ENCODE results near the gene PADI3. TPM values are rescaled to one million over a fixed set of nuclear protein-coding genes. Genes with fewer than 3 reads are reported as not detected.

The PADI3 gene
- total and polyA plus RNA-seq, 12 donors, result not detected

- no peaks in the 10 kb centered on the region for H3K36me3 ChIP-seq (replicated peaks in 1 of 2)
- 45 to 68% (median 52%) methylated on average over 2 to 4 of the region's 4 CpGs for WGBS, 4 donors
- no peaks in the 10 kb centered on the region for H3K9me3 ChIP-seq (replicated peaks in 1 of 3)
- TF ChIP-seq POLR2A (IDR thresholded peaks at IDR 0.05) (no peak), CTCF (IDR thresholded peaks at IDR 0.05) (no peak)
- intact Hi-C loops (cut with DNase I), result no loop called here
- no peaks in the 10 kb centered on the region for H3K4me1 ChIP-seq (replicated peaks in 1 of 2)
- no peak overlapping the region for H3K27ac ChIP-seq
- no peak overlapping the region for H3K4me3 ChIP-seq
- DNase-seq, result peak; percentile 34 to 71 (median 61)
- H3K27me3 ChIP-seq, result peaks cover 6% of the 10 kb centered on the region
Observed at GRCh38 chr1:17207046-17207445, 41.9 kb upstream of the PADI3 start.

GRCh38 chr1:17207540-17207939 is 41.4 kb upstream of the PADI3 start:
- Histone ChIP-seq H3K27ac (no peak overlapping the region), H3K27me3 (peaks cover 7% of the 10 kb centered on the region), H3K4me3 (no peak overlapping the region), H3K4me1 (replicated peaks in 1 of 2) (no peaks in the 10 kb centered on the region), H3K36me3 (replicated peaks in 1 of 2) (no peaks in the 10 kb centered on the region), H3K9me3 (replicated peaks in 1 of 3) (no peaks in the 10 kb centered on the region)
- no peak for TF ChIP-seq CTCF (IDR thresholded peaks at IDR 0.05)
- TF ChIP-seq POLR2A (IDR thresholded peaks at IDR 0.05), result no peak
- intact Hi-C loops (cut with DNase I), result no loop called here
- peak in 1 of 7 donors; percentile 11 for DNase-seq
- WGBS, 4 donors, result 70 to 84% (median 74%) methylated on average over 2 to 5 of the region's 5 CpGs

- intact Hi-C loops (cut with DNase I), result no loop called here
- Histone ChIP-seq H3K4me3 (no peak overlapping the region), H3K27ac (no peak overlapping the region), H3K4me1 (replicated peaks in 1 of 2) (no peaks in the 10 kb centered on the region), H3K36me3 (replicated peaks in 1 of 2) (no peaks in the 10 kb centered on the region), H3K27me3 (peaks cover 7% of the 10 kb centered on the region), H3K9me3 (replicated peaks in 1 of 3) (no peaks in the 10 kb centered on the region)
- no peak for DNase-seq
- TF ChIP-seq POLR2A (IDR thresholded peaks at IDR 0.05) (no peak), CTCF (IDR thresholded peaks at IDR 0.05) (no peak)
- WGBS, 4 donors, result 25 to 75% (median 53%) methylated on average over 1 to 2 of the region's 2 CpGs; no CpG with 5 or more reads in 1 of the 4 donors
Observed at GRCh38 chr1:17207966-17208418, 40.9 kb upstream of the PADI3 start.

GRCh38 chr1:17208546-17208945 is 40.4 kb upstream of the PADI3 start:
- H3K36me3 ChIP-seq (replicated peaks in 1 of 2), result no peaks in the 10 kb centered on the region
- no peaks in the 10 kb centered on the region for H3K9me3 ChIP-seq (replicated peaks in 1 of 3)
- WGBS, 4 donors, result 87 to 100% (median 88%) methylated on average over 2 to 3 of the region's 3 CpGs
- no peaks in the 10 kb centered on the region for H3K4me1 ChIP-seq (replicated peaks in 1 of 2)
- no peak for TF ChIP-seq POLR2A (IDR thresholded peaks at IDR 0.05)
- no peak for TF ChIP-seq CTCF (IDR thresholded peaks at IDR 0.05)
- no peak overlapping the region for H3K4me3 ChIP-seq
- no peak overlapping the region for H3K27ac ChIP-seq
- intact Hi-C loops (cut with DNase I), result no loop called here
- DNase-seq, result no peak
- H3K27me3 ChIP-seq, result peaks cover 13% of the 10 kb centered on the region

All from adrenal gland (tissue), 12 donors.